ENCODE data around the gene AKT1S1. TPM values are rescaled to one million over a fixed set of nuclear protein-coding genes. Genes with fewer than 3 reads are reported as not detected.

Gene AKT1S1
- total RNA-seq, 1 donor from 2014 or later: 48.2 TPM

- Mint-ChIP-seq H3K36me3 (ENCODE audit: low read depth, unreplicated experiment) (peaks cover 37% of the 10 kb centered on the region), H3K4me3 (ENCODE audit: unreplicated experiment) (no peak overlapping the region)
Measured at GRCh38 chr19:49882643-49883042, 5.5 kb upstream of the AKT1S1 start.

GRCh38 chr19:49881672-49882394, 4.7 kb upstream of the AKT1S1 start:
- peak overlapping the region; percentile 37 for H3K4me3 Mint-ChIP-seq (ENCODE audit: unreplicated experiment)
- H3K9me3 Mint-ChIP-seq (ENCODE audit: unreplicated experiment): no peaks in the 10 kb centered on the region
- peaks cover 11% of the 10 kb centered on the region for H3K27me3 Mint-ChIP-seq (ENCODE audit: unreplicated experiment)
- TF ChIP-seq, protein P1, sequence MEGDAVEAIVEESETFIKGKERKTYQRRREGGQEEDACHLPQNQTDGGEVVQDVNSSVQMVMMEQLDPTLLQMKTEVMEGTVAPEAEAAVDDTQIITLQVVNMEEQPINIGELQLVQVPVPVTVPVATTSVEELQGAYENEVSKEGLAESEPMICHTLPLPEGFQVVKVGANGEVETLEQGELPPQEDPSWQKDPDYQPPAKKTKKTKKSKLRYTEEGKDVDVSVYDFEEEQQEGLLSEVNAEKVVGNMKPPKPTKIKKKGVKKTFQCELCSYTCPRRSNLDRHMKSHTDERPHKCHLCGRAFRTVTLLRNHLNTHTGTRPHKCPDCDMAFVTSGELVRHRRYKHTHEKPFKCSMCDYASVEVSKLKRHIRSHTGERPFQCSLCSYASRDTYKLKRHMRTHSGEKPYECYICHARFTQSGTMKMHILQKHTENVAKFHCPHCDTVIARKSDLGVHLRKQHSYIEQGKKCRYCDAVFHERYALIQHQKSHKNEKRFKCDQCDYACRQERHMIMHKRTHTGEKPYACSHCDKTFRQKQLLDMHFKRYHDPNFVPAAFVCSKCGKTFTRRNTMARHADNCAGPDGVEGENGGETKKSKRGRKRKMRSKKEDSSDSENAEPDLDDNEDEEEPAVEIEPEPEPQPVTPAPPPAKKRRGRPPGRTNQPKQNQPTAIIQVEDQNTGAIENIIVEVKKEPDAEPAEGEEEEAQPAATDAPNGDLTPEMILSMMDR (IDR thresholded peaks at IDR 0.05; ENCODE audit: unreplicated experiment): no peak
- peaks cover 12% of the 10 kb centered on the region for H3K4me1 Mint-ChIP-seq (ENCODE audit: unreplicated experiment)
- peaks cover 37% of the 10 kb centered on the region for H3K36me3 Mint-ChIP-seq (ENCODE audit: low read depth, unreplicated experiment)
- no peak for DNase-seq (ENCODE audit: low spot score)
- no peak overlapping the region for H3K27ac Mint-ChIP-seq (ENCODE audit: unreplicated experiment)

More at GRCh38 chr19:49882643-49883042, 5.5 kb upstream of the AKT1S1 start:
- TF ChIP-seq, protein P1 (IDR thresholded peaks at IDR 0.05; ENCODE audit: unreplicated experiment): no peak
- DNase-seq (ENCODE audit: low spot score): no peak
- peaks cover 13% of the 10 kb centered on the region for H3K27me3 Mint-ChIP-seq (ENCODE audit: unreplicated experiment)
- no peak overlapping the region for H3K27ac Mint-ChIP-seq (ENCODE audit: unreplicated experiment)
- no peaks in the 10 kb centered on the region for H3K9me3 Mint-ChIP-seq (ENCODE audit: unreplicated experiment)
- peaks cover 12% of the 10 kb centered on the region for H3K4me1 Mint-ChIP-seq (ENCODE audit: unreplicated experiment)

DNA sequence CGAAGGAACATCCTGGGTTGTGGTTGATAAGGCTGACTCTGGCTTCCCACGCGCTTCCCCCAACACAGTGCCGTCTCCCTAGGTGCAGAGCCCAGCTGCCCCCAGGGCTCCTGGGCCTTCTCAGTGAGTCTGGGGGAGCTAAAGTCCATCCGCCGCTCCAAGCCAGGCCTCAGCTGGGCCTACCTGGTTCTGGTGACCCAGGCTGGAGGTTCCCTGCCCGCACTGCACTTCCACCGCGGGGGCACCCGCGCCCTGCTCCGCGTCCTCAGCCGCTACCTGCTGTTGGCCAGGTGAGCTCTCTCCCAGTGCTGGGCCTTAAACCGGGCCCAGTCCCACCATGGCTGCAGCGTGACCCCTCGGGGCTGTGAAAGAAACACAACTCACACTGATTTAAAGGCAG, 4.0 kb upstream of the AKT1S1 start:
- peaks cover 10% of the 10 kb centered on the region for H3K27me3 Mint-ChIP-seq (ENCODE audit: unreplicated experiment)
- DNase-seq (ENCODE audit: low spot score): no peak
- no peaks in the 10 kb centered on the region for H3K9me3 Mint-ChIP-seq (ENCODE audit: unreplicated experiment)
- no peak overlapping the region for H3K4me3 Mint-ChIP-seq (ENCODE audit: unreplicated experiment)
- H3K4me1 Mint-ChIP-seq (ENCODE audit: unreplicated experiment): peaks cover 12% of the 10 kb centered on the region
- TF ChIP-seq, protein P1 (IDR thresholded peaks at IDR 0.05; ENCODE audit: unreplicated experiment): no peak
- H3K36me3 Mint-ChIP-seq (ENCODE audit: low read depth, unreplicated experiment): peaks cover 33% of the 10 kb centered on the region
- no peak overlapping the region for H3K27ac Mint-ChIP-seq (ENCODE audit: unreplicated experiment)

- Mint-ChIP-seq H3K27ac (ENCODE audit: unreplicated experiment) (no peak overlapping the region), H3K4me1 (ENCODE audit: unreplicated experiment) (peaks cover 19% of the 10 kb centered on the region), H3K4me3 (ENCODE audit: unreplicated experiment) (no peak overlapping the region), H3K9me3 (ENCODE audit: unreplicated experiment) (no peaks in the 10 kb centered on the region), H3K36me3 (ENCODE audit: low read depth, unreplicated experiment) (peaks cover 32% of the 10 kb centered on the region), H3K27me3 (ENCODE audit: unreplicated experiment) (peaks cover 16% of the 10 kb centered on the region)
- no peak for DNase-seq (ENCODE audit: low spot score)
- TF ChIP-seq, protein P1 (IDR thresholded peaks at IDR 0.05; ENCODE audit: unreplicated experiment): no peak
Measured at GRCh38 chr19:49880162-49880869, 3.2 kb upstream of the AKT1S1 start.
